HG03354 (cell line): ENCODE results near the gene SYNDIG1.

ENCODE experiments used
- ATAC-seq: cut with Tn5 transposase; IDR thresholded peaks from one replicate; pipeline ENCODE4 v1.9.1; 2021; ENCODE audit warnings: mild to moderate bottlenecking; ENCODE audit not compliant: unreplicated experiment, poor library complexity, severe bottlenecking

Gene SYNDIG1

GRCh38 chr20:24578567-24579415 is 109.4 kb downstream of the SYNDIG1 start:
- no peak for ATAC-seq

- ATAC-seq: no peak
These were observed 110.0 kb downstream of the SYNDIG1 start for GRCh38 chr20:24579475-24579874.

GRCh38 chr20:24580006-24580405 is 110.6 kb downstream of the SYNDIG1 start:
- no peak for ATAC-seq

- no peak for ATAC-seq
These were observed 111.4 kb downstream of the SYNDIG1 start for GRCh38 chr20:24580855-24581254.

GRCh38 chr20:24581443-24582170 is 112.2 kb downstream of the SYNDIG1 start:
- no peak for ATAC-seq

- no peak for ATAC-seq
These were observed 113.1 kb downstream of the SYNDIG1 start for GRCh38 chr20:24582373-24583168.

GRCh38 chr20:24583169-24583792 is 113.9 kb downstream of the SYNDIG1 start:
- no peak for ATAC-seq

GRCh38 chr20:24584078-24584477 is 114.6 kb downstream of the SYNDIG1 start:
- ATAC-seq: no peak

GRCh38 chr20:24584538-24585356 is 115.3 kb downstream of the SYNDIG1 start:
- ATAC-seq: no peak

- ATAC-seq: no peak
These were observed 116.5 kb downstream of the SYNDIG1 start for GRCh38 chr20:24585796-24586522.

GRCh38 chr20:24586523-24586840 is 117.1 kb downstream of the SYNDIG1 start:
- ATAC-seq: no peak

GRCh38 chr20:24587384-24588046 is 118.1 kb downstream of the SYNDIG1 start:
- no peak for ATAC-seq

- ATAC-seq: no peak
These were observed 118.7 kb downstream of the SYNDIG1 start for GRCh38 chr20:24588047-24588635.

- no peak for ATAC-seq
These were observed 119.4 kb downstream of the SYNDIG1 start for GRCh38 chr20:24588725-24589340.

- ATAC-seq: no peak
These were observed 120.0 kb downstream of the SYNDIG1 start for GRCh38 chr20:24589381-24589780.

GRCh38 chr20:24589815-24590177 is 120.4 kb downstream of the SYNDIG1 start:
- no peak for ATAC-seq
